Activated CD4-positive, alpha-beta memory T cell treated with anti-CD3 and anti-CD28 coated beads for 36 hours (primary cell): ENCODE data around the gene EAPP. TPM values are rescaled to one million over a fixed set of nuclear protein-coding genes. Genes with fewer than 3 reads are reported as not detected.

Experiments
- CTCF ChIA-PET: fragments of 350-600 bp; sonication (Branson Sonifier 250); formaldehyde crosslinking; loops from one replicate; lab custom pipeline; 2021; ENCODE audit warnings: antibody characterized with exemption, inconsistent platforms; lab: Charles Lee
- POLR2A ChIA-PET: fragments of 350-600 bp; sonication (Branson Sonifier 250); formaldehyde crosslinking; loops from one replicate; lab custom pipeline; 2021; ENCODE audit warnings: antibody characterized with exemption; lab: Charles Lee
- DNase-seq: peaks from one replicate; pipeline ENCODE4 v3.0.0-alpha.2; 2020
- H3K27ac Mint-ChIP-seq: one replicate; pipeline ENCODE4 v1.8.0; 2021; ENCODE audit warnings: mixed read lengths
- H3K27me3 Mint-ChIP-seq: one replicate; pipeline ENCODE4 v1.8.0; 2021; ENCODE audit warnings: mixed read lengths
- H3K36me3 Mint-ChIP-seq: one replicate; pipeline ENCODE4 v1.8.0; 2021; ENCODE audit warnings: mixed read lengths
- H3K4me1 Mint-ChIP-seq: one replicate; pipeline ENCODE4 v1.8.0; 2021; ENCODE audit warnings: low read depth, mixed read lengths
- H3K4me3 Mint-ChIP-seq: one replicate; pipeline ENCODE4 v1.8.0; 2021; ENCODE audit warnings: mild to moderate bottlenecking, mixed read lengths
- H3K9me3 Mint-ChIP-seq: one replicate; pipeline ENCODE4 v1.8.0; 2021; ENCODE audit warnings: mixed read lengths
- intact Hi-C: fragments of 100-400 bp; cut with micrococcal nuclease; formaldehyde crosslinking; loops from one replicate; pipeline ENCODE4 v1.15.1; 2023
- total RNA-seq, 2 experiments: library from RNA; stranded (reverse); gene quantifications; one replicate each; pipeline ENCODE4 v1.2.3, GENCODE V29; 2021

EAPP gene
- total RNA-seq, 2 experiments from 2014 or later = 37.5 to 40.2 TPM

DNA sequence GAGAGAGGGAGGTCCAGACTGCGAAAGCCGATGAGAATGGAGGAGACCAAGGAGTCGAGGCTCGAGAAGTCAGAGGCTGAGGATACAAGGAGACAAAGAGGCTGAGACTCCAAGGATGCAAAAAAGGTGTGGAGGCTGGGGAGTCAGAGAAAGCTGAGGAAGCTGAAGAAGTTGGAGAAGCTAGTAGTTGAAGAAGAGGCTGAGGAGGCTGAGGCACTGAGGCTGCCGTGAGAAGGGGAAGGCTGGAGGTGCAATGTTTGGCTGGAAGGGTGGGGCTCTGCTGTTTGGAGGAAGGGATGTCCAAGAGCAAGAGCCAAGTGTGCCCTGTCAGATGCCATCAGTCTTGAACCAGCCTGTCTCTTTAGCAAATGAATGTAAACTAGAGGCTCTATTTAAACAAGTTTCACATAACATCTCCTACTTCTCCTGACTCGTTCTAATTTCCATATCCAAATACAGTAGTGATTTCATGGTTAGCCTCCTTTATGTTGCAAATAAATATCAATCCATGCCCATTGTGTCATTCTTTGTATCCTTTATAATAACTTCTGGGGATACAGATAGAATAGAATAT, 66.7 kb downstream of the EAPP start:
- CTCF ChIA-PET = no interaction called here

DNA sequence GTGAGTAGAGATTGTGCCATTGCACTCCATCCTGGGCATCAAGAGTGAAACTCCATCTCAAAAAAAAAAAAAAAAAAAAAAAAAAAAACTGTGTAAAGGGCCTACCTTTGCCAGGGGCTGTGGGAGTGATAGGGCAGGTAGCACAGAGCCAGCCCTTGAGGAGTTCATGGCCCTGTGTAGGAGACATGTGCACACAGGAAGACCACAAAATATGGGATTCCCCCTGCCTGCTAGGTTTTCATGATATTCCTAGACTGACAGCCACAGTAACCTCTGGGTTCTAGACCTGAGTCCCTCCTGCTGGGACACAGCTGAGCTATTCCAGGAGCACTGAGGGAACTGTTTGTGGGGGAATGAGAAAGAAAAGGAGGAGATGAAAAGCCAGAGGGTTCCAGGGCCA, 69.2 kb downstream of the EAPP start:
- H3K4me1 Mint-ChIP-seq = no peaks in the 10 kb centered on the region
- DNase-seq = no peak
- H3K9me3 Mint-ChIP-seq = no peaks in the 10 kb centered on the region
- H3K27ac Mint-ChIP-seq = no peak overlapping the region
- intact Hi-C loops = no loop called here
- CTCF ChIA-PET = no interaction called here
- H3K4me3 Mint-ChIP-seq = no peak overlapping the region
- no peaks in the 10 kb centered on the region for H3K27me3 Mint-ChIP-seq
- no peaks in the 10 kb centered on the region for H3K36me3 Mint-ChIP-seq
- POLR2A ChIA-PET = no interaction called here

More for the DNA sequence above, 66.7 kb downstream of the EAPP start:
- intact Hi-C loops = no loop called here
- H3K36me3 Mint-ChIP-seq = no peaks in the 10 kb centered on the region
- H3K4me3 Mint-ChIP-seq = no peak overlapping the region
- no peaks in the 10 kb centered on the region for H3K27me3 Mint-ChIP-seq
- H3K27ac Mint-ChIP-seq = no peak overlapping the region
- no peaks in the 10 kb centered on the region for H3K4me1 Mint-ChIP-seq
- DNase-seq = no peak
- POLR2A ChIA-PET = no interaction called here
- H3K9me3 Mint-ChIP-seq = no peaks in the 10 kb centered on the region

GRCh38 chr14:34466691-34467090, 72.8 kb downstream of the EAPP start:
- ChIA-PET CTCF (no interaction called here), POLR2A (no interaction called here)
- H3K36me3 Mint-ChIP-seq = no peaks in the 10 kb centered on the region

More at GRCh38 chr14:34466691-34467090, 72.8 kb downstream of the EAPP start:
- no peak overlapping the region for H3K4me3 Mint-ChIP-seq
- intact Hi-C loops = loop anchor here (10.0 kb wide), 3 partner anchors 132 to 1848 kb away; no protein-coding TSS in a partner anchor
- H3K27me3 Mint-ChIP-seq = no peaks in the 10 kb centered on the region
- H3K27ac Mint-ChIP-seq = no peak overlapping the region
- no peaks in the 10 kb centered on the region for H3K4me1 Mint-ChIP-seq
- no peaks in the 10 kb centered on the region for H3K9me3 Mint-ChIP-seq
- DNase-seq = no peak

Other genes starting within 250 kb of the EAPP start
- gene SPTSSA, start 77.5 kb downstream of the EAPP start, total RNA-seq = 1 to 10 TPM; 8.4 to 8.9 TPM
- gene SNX6, start 90.4 kb upstream of the EAPP start, total RNA-seq = 10 to 100 TPM; 82.0 to 86.9 TPM
- gene CFL2, start 174.9 kb upstream of the EAPP start, total RNA-seq = 1 to 10 TPM; 7.6 to 8.8 TPM